ENCODE results near the gene CEP126.
"Not testable (repeated sequence)": the region's sequence is repeated elsewhere in the genome, so short reads cannot be mapped to it uniquely, and the experiment has no call there.

CEP126 gene

DNA sequence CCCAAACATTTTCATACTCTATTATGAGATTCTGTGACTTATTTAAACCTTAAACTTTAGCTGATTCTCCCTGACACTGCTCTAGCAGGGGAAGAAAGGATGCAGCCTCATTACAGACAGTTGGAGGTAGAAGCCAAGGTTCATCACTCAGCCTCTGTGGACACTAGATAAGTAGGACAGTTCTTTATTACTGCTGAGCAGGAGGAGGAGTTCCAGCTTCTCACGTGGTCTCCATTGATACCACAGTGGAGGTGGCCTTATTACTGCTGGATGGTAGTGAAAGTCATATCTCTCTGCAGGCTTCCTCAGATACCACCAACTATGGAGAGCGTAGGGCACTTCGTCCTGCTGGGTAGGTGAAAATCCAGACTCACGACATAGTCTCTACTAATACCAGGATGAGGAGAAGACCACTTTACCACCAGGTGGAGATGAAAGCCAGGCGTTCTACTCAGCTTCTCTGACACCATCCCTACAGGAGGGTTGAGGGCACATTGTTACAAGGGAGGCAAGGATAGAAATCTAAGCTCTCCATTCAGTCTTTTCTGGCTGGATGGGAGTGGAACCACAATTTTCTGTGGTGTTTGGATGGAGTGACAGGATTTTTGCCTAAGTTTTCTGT lies 14.6 kb downstream of the CEP126 start:
- no peak for DNase-seq

DNA sequence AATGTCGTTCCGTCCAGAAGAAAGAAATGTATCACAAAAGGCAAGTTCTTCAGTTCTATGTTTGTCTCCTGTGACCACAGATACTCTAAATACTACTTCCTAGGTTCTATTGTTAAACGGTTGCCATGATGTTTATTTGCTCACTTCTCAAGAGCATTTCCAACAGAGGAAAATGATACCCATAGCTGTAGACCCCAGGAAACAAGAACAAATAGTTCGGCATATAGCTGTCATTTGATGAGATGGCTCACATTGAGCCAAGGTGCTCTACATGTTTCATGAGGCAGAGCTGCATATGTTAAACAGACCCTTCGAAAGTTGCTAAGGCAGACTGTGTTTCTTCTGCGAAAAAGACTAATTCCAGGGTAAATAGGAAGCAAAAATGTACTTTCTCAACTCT lies 16.9 kb downstream of the CEP126 start:
- DNase-seq, result no peak

DNA sequence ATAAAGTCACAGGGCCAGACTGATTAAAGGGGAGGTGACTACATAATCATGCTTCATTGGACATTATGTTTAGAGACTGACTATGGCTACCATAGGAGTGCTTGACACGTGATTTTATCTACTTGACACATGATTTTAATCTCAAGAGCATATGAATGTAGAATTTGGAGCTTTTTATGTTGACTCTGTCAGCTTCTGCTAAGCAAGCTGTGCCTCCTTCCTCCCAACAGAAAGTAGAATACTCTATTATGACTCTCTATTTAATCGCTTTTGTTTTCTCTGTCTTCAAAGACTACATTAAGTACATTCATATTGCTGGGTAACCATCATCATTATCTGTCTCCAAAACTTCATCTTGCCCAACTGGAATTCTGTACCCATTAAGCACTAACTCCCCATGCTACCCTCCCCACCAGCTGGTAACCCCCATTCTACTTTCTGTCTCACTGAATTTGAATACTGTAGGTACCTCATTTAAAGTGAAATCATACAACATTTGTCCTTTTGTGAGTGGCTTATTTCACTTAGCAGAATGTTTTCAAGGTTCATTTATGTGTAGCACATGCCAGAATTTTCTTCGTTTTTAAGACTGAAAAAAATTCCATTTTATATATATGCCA lies 26.2 kb downstream of the CEP126 start:
- no peak for DNase-seq

DNA sequence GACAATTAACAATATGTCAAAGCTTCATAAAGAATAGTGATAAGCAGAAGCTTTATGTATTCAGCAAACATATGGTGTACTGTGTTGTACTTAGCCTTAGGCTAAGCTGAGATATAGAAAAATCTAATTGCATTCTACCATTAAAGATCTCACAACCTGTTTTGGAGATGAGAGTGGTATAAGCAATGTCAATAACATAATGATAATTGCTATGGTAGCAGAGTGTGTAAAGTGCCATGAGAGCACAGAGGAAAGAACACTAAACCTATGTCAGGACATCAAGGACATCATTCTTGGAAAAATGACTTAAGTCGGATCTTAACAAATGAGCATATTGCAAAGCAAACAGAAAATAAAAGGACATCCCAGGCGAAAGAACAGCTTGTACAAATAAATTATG lies 30.1 kb downstream of the CEP126 start:
- no peak for DNase-seq

DNA sequence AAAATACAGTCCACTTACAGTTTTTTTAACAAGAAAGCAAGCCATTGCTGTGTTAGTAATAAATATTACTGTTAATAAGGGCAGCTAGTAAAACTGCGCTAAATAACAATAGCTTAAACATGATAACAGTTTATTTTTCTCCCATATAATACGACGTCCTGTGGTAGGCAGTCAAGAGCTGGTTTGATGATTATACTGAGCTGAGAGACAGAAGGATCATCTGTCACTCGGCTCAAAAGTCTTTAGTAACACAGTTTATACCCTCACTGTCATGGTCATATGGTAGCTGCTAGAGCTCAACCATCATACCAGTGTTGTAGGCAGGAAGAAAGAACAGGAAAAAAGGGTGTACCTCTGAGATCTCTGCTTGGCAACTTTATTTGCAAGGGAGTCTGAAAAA lies 30.6 kb downstream of the CEP126 start:
- no peak for DNase-seq

DNA sequence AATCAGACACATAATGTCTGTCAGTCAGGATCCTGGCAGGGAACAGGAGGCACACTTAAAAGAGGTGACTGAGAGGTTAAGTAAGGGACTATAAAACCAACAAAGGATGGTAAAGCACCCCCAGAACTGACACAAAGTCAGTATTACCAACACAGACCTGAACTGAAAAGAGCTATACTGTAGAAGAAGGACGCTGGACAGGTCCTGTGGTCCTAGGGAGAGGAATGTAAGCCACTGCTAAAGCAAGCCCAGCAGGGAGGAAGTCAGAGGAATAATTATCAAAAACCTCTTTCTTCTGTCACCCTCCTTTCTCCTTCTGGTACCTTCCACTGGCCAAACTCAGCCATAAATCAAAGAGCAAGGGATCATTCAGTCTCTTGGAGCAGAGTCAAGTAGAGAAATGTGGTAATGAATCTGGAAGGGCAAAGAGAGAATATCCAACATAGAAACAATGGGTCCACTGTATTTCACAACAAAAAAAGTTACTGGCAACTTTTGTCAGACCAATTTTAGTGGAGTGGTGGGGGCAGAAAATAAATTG lies 34.9 kb downstream of the CEP126 start:
- no peak for DNase-seq

DNA sequence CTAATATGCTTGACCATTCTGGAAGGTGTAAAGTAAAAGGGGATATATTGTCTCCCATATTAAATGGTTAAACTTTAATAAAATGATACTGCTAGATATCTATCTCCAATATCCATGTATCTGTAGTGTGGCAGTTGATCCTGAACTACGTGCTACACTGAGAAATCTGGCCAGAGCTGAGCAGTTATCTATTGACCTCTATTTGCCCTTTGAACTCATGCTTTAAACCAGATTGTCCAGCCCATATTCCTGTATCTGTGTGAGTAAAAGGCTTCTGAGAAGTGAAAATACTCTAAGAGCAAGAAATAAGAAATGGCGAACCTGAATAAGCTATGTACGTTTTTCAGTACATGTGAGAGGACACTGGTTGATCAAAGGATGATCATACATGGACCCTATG lies 40.5 kb downstream of the CEP126 start:
- no peak for DNase-seq

DNA sequence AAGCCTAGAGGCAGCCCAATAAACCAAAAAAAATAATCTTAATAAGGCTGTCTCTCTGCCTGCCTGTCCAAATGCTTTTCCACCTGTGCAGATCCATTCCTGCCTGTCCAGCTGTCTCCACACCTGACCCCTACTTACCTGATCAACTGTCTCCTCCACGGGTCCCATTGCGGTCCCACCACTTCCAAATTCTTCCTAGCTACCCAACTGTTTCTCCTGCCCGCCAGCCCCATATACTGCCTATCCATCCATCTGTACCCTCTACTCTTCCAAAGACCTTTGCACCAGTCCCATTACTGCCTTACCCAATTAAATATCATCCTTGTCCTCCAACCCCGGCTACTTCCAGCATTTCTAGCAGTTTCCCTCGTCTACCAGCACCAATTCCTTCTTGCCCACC lies 40.9 kb downstream of the CEP126 start:
- DNase-seq, result no peak

DNA sequence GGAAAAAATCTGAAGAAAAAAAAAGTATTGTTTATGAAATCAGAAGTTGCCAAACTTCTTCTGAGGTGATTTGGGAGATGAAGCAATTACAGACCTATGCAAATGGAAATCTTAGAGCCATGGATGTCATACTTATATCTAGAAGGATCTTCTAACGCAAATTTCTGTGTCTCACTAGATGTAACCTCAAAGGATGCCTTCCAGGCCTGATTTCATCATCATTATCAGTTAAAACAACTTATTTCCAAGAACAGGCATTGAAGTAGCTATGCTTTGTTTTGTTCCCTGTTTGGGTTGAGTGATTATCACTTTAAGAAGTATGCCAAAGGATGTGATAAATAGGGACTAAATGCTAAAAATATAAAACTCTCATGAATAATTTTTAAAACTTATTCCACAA lies 45.4 kb downstream of the CEP126 start:
- DNase-seq, result no peak

DNA sequence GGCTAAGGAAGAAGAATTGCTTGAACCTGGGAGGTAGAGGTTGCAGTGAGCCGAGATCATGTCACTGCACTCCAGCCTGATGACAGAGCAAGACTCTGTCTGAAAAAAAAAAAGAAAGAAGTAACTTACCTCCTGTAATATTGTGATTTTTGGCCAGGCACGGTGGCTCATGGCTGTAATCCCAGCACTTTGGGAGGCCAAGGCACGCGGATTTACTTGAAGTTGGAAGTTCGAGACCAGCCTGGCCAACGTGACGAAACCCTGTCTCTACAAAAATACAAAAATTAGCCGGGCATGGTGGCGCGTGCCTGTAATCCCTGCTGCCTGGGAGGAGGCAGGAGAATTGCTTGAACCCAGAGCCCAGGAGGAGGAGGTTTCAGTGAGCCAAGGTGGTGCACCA lies 49.4 kb downstream of the CEP126 start:
- DNase-seq, result not testable (repeated sequence)

DNA sequence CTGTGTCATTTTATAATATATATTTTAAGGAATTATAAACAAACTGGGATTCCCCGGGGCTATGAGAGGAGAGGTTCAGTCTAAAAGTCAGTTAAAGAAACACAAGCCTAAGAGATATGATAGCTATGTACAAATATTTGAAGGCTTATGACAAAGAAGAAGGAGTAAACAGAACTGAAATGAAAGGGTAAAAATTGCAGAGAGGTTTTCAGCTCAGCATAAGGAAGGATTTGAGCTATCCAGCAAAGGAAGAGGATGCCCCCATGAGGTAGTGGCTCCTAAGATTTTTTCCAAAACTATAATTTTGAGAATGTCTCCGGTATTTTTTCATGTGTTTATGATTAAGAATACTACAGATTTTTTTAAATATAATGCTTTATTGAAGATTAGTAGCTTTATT lies 59.4 kb downstream of the CEP126 start:
- DNase-seq, result no peak

DNA sequence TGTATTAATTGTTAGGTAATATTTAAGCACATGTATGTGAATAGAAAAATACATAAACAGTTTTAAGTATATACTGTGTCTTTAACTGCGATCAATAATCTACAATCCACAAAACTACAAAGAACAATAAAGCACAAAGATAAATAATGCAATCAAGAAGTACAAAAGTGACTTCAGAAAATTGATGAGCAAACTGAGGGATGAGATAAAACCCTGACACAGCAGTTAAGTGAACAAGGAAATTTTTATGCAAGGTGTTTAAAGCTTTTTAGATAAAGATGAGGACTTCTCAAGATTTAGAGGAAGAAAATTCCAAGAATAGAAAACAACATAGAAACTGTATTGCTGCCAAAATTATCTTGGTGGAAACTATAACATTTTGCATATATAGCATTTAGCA lies 60.0 kb downstream of the CEP126 start:
- no peak for DNase-seq

DNA sequence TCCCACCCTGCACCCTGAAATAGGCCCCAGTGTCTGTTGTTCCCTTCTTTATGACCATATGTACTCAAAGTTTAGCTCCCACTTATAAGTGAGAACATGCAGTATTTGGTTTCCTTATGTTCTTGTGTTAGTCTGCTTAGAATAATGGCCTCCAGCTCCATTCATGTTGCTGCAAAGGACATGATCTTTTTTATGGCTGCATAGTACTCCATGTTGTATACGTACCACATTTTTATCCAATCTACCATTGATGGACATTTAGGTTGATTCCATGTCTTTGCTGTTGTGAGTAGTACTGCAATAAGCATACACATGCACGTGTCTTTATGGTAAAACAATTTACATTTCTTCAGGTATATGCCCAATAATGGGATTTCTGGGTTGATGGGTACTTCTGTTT lies 60.9 kb downstream of the CEP126 start:
- DNase-seq, result no peak

DNA sequence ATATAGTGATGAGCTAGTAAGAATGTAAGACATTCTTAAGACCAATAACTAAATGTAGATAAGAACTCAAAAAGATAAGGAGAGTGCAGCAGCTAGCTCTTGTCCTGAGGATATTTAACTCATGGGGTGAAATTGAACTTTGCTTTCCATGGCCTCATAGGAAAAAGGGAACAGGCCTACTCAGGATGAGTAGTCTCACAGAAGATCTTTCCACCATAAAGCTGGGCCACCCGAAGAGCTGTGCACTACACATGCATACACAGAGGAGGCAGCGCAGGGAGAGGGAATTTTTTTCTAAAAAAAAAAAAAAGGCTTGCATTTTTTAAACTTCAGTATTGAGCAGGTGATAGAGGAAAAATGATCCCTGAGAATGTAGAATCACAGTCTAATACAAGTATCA lies 72.6 kb downstream of the CEP126 start:
- no peak for DNase-seq

DNA sequence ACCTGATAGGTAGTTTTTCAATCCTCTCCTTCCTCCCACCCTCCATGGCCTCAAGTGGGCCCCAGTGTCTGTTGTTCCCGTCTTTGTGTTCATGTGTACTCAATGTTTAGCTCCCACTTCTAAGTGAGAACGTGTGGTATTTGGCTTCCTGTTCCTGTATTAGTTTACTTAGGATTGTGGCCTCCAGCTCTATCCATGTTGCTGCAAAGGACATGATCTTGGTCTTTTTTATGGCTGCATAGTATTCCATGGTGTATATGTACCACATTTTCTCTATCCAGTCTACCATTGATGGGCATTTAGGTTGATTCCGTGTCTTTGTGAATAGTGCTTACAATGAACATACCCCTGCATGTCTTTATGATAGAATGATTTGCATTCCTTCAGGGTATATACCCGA lies 78.4 kb downstream of the CEP126 start:
- no peak for DNase-seq

DNA sequence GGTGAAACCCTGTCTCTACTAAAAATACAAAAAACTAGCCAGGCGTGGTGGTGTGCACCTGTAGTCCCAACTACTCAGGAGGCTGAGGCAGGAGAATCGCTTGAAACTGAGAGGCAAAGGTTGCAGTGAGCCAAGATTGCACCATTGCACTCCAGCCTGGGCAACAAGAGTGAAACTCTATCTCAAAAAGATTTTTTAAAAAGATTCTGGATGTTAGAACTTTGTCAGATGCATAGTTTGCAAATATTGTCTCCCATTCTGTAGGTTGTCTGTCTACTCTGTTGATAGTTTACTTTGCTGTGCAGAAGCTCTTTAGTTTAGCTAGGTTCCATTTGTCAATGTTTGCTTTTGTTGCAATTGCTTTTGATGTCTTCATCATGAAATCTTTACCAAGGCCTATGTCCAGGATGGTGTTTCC lies 79.3 kb downstream of the CEP126 start:
- DNase-seq, result not testable (repeated sequence)

DNA sequence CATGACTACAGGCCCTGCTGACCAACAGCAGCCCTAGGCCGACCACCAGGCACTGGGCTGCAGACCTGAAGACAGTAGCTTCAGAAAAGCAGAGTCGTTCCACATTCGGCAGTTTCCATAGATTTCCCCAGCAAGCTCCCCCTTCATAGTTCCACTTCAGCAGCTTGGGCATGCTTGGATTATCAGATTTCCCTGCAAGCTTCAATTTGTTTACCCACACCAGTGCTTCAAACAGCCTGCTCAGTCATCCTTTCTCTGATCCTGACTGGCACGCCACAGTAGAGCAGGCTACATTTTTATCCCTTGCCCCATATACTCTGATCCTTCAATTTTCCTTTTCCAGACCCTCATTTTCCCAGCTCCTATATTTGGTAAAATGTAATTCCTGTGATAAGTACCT lies 81.3 kb downstream of the CEP126 start:
- DNase-seq, result no peak

DNA sequence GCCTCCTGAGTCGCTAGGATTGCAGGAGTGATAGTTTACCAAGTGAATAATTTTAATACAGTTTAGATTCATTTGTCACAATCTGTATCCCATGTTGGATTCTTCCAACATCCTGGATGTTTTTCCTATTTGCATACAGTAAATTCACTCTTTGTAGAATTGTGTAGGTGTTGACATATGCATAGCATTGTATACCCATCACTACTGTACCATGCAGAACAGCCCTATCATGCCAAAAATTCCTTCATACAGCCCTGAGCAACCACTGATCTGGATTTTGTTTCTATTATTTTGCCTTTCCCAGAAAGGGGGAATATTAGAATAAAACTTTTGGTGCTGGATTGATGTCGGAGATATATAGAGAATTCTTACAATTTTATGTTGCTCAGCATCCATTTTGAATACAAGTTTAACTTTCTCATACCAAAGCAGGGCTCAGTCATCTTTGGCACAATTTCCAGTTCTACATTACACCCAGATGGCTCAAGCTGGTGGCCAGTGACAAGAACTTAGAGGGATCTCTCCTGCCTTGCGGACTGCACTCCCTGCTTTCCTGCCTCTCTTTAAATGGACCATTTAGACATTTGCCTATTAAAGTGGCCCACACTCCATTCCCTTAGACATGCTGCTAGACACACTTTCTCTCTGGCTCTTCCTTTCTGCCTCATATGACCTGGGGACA lies 87.0 kb downstream of the CEP126 start:
- no peak for DNase-seq

DNA sequence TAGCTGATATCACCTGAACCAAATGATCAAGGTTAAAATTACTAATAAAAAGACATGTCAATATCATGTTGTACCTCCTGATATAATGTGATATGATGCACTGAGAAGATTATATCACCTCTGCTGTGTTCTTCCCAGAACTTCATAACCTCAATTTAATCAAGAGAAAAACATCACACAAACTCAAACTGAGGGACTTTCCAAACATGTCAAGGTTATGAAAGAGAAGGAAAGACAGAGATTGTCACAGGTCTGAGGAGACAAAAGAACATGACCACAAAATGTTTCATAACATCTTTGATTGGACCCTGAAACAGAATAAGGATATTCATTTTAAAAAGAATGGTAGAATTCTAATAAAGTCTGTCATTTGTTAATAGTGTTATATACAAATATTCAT lies 89.4 kb downstream of the CEP126 start:
- no peak for DNase-seq

DNA sequence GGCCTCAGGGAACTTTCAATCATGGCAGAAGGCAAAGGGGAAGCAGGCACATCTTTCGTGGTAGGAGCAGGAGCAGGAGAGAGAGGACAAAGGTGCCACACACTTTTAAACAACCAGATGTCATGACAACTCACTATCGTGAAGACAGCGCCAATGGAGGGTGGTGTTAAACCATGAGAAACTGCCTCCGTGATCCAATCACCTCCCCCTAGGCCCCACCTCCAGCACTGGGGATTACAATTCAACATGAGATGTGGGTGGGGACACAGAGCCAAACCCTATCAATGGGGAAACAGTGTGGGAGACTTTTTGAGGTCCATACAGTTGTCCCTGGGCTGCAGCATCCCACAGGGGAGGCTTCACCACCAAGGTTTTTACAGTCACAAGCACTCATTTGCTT lies 90.5 kb downstream of the CEP126 start:
- DNase-seq, result no peak

DNA sequence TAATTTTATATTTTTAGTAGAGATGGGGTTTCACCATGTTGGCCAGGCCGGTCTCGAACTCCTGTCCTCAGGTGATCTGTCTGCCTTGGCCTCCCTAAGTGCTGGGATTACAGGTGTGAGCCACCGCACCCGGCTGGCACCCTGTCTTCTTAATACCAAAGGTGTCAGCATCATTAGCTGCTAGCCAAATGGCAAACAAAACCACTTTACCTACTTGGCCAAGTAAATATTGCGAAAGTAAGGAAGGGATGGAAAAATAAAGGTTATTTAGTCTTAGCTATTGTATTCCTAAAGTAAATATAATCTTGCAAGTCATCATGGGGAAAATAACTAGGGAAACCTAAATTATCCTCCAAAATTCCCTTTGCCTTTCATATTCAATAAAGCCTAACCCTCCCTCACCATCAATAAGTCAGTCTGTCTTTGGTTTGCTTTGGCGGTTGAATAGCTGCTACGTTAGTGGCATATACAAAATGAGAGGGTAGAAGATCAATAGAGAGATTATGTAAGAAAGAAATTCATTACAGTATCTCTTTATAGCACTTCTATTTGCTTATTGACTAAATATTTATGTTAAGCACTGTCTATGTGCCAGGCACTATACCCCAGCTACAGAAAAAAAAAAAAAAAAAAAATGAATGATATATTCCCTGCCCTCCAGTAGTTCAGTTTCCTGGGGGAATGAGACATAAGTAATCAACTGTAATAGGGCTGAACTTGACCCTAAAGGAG lies 92.2 kb downstream of the CEP126 start:
- DNase-seq, result no peak

DNA sequence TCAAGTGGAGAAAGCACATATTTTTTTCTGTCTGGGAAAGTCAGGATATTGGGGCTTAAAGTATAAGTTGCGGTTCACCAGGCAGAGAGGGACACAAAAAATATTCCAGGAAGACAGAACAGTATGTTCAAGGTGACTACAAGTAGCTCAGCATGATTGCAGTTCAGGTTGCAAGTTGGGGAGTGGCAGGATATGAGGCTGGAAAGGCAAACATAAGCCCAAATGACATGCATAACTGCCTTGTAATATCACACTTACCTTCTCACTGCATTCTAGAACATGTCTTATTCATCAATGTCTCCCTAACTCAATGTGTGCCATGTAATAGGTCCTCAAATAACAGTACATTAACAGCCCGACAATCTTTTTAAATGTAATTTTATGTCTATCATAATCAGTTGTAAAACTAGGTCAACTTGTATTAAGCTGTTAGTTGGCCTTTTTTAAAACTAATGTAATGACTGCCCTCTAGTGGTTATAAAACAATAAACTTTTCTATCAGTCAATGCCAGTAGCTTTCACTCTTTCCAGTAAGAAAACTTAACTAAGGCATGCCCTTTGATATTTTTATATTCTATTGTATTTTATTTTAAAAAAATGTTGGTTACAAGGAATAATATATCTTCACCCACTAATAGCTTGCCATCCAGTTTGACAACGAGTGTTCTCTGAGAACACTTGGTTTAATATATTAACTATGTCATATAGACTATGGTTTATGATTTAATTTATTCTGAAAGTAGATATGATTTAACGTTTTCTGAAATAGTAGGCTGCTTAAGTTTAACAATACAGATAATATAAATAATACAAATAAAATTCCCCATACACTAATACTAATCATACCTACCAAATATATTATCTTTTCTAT lies 93.0 kb downstream of the CEP126 start:
- DNase-seq, result no peak
